Fibroblast of lung (primary cell): ENCODE data around the gene ALDH1A1.

Source experiments
- EZH2 ChIP-seq: IDR thresholded peaks from 2 replicates; pipeline ENCODE4 v1.5.1; 2012; ENCODE audit warnings: low read length, control low read depth, mild to moderate bottlenecking; ENCODE audit errors: missing control alignments
- TF ChIP-seq, protein P1 (sequence below), 2 donors: IDR thresholded peaks in 1 of 2; conservative IDR thresholded peaks in 1 of 2; 1 replicate in 1 of 2; 2 replicates in 1 of 2; pipeline ENCODE4 v1.5.1; 2011 to 2012; ENCODE audit warnings: low read length in 2 of 2, control low read depth in 1 of 2, inconsistent platforms in 1 of 2, low read depth in 1 of 2, mild to moderate bottlenecking in 1 of 2

DNA sequence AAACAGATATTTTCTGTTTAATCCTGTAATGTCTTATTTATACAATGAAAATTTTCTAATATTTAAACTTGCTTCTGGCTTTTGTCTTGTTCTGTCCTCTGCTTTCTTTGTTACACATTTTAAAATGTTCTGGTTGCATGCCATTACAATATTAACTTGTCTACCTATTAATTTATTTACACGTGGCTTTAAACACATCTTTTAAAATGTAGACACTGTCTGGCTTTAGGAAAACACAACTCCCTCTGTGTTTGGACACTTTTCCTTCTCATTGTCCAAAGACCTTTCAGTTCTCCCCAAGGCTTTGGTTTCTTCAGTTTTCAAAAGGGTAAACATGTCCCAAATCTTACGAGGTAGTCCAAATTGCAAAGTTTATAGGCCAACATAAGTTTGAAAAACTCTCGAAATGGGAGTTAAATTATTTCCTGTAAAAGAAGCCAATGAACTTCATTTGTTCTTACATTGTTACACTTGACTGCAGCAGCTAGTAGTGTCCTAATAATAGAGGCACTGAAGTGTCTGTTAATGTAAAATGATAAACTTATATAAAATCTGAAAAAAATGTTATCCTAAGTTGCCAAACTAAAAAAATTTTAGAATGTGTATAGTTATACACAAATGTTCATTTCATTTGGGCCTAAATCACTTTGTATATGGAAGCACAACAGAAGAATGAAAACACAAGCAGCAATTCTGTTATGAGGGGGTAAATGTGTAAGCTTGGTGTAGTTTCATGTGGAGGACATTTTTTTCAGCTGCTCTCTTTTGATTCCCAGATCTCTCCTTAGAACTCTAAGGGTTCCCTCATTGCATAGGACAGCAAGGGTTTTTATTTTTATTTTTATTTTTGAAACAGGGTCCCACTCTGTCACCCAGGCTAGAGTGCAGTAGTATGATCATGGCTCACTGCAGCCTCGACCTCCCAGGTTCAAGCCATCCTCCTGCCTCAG lies 53.8 kb downstream of the ALDH1A1 start:
- TF ChIP-seq, protein P1, sequence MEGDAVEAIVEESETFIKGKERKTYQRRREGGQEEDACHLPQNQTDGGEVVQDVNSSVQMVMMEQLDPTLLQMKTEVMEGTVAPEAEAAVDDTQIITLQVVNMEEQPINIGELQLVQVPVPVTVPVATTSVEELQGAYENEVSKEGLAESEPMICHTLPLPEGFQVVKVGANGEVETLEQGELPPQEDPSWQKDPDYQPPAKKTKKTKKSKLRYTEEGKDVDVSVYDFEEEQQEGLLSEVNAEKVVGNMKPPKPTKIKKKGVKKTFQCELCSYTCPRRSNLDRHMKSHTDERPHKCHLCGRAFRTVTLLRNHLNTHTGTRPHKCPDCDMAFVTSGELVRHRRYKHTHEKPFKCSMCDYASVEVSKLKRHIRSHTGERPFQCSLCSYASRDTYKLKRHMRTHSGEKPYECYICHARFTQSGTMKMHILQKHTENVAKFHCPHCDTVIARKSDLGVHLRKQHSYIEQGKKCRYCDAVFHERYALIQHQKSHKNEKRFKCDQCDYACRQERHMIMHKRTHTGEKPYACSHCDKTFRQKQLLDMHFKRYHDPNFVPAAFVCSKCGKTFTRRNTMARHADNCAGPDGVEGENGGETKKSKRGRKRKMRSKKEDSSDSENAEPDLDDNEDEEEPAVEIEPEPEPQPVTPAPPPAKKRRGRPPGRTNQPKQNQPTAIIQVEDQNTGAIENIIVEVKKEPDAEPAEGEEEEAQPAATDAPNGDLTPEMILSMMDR (conservative IDR thresholded peaks at IDR 0.05 in 1 of 2, IDR thresholded peaks at IDR 0.05 in 1 of 2; ENCODE audit: low read depth in 1 of 2, low read length in 2 of 2): no peak
- no peak for TF ChIP-seq EZH2
